ENCODE results near the gene LCN2. TPM values are rescaled to one million over a fixed set of nuclear protein-coding genes. Genes with fewer than 3 reads are reported as not detected.

LCN2 gene
- total RNA-seq, 1 experiment from 2014 or later = not detected

DNA sequence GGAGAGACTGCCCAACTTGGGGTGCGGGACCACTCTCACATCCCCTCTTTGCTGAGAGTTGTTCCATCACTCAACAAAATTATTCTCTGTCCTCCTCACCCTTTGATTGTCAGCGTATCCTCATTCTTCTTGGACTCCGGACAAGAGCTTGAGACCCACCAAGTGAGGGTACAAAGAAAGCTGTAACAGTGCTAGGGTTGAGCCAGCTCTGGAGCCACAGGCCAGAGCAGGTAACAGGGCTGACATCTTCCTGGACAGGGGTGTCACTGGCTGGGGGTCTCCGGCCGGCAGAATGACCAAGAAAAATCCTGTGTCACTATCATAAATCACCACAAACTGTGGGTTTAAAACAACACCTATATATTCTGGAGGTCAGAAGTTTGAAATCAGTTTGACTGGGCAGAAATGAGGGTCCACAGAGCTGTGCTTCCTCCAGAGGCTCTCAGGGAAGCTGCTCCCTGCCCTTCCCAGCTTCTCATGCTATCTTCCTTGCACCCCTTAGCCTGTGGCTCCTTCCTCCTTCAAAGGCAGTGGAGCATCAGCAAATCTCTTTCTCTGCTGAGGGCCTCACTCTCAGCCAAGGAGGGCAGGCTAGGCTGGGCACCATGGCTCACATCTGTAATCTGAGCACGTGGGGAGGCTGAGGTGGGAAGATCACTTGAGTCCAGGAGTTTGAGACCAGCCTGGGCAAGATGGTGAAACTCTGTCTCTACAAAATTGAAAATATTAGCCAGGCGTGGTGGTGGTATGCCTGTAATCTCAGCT lies 6.7 kb downstream of the LCN2 start:
- H3K36me3 ChIP-seq (ENCODE audit: insufficient read depth, low read length) = no peaks in the 10 kb centered on the region
- H2AFZ ChIP-seq (ENCODE audit: low read length) = no peak overlapping the region
- no peak overlapping the region for H3K9ac ChIP-seq (ENCODE audit: low read length)
- H3K4me1 ChIP-seq (ENCODE audit: low read length) = peaks cover 7% of the 10 kb centered on the region
- H3K79me2 ChIP-seq (ENCODE audit: low read length) = peaks cover 2% of the 10 kb centered on the region
- no peaks in the 10 kb centered on the region for H4K20me1 ChIP-seq (ENCODE audit: insufficient read depth, low read depth, low read length)
- no peaks in the 10 kb centered on the region for H3K27me3 ChIP-seq (ENCODE audit: low read length)
- H3K4me3 ChIP-seq (ENCODE audit: low read length) = no peak overlapping the region
- H3K27ac ChIP-seq (ENCODE audit: low read length) = no peak overlapping the region
- no peaks in the 10 kb centered on the region for H3K9me3 ChIP-seq (ENCODE audit: low read length)
- no peaks in the 10 kb centered on the region for H3K9me2 ChIP-seq (replicated peaks; ENCODE audit: insufficient read depth, low read length)
- no peak overlapping the region for H3K4me2 ChIP-seq (ENCODE audit: low read depth, low read length, poor library complexity, severe bottlenecking)
- DNase-seq = no peak

DNA sequence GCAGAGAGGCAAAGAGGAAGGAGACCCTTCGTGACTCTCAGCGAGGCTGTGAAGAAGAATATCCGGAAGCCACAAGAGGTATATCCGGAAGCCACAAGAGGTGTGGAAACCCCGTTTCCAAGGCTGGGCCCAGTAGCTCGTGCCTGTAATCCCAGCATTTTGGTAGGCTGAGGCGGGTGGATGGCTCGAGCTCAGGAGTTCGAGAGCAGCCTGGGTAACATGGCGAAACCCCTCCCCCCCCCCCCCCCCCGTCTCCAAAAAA lies 10.2 kb downstream of the LCN2 start:
- Histone ChIP-seq H3K36me3 (ENCODE audit: insufficient read depth, low read length) (no peaks in the 10 kb centered on the region), H3K9me3 (ENCODE audit: low read length) (no peaks in the 10 kb centered on the region), H3K79me2 (ENCODE audit: low read length) (peaks cover 14% of the 10 kb centered on the region), H3K4me1 (ENCODE audit: low read length) (peaks cover 13% of the 10 kb centered on the region), H3K4me2 (ENCODE audit: low read depth, low read length, poor library complexity, severe bottlenecking) (peak overlapping the region; percentile 100), H3K27ac (ENCODE audit: low read length) (no peak overlapping the region), H3K9ac (ENCODE audit: low read length) (peak overlapping the region; percentile 73), H3K4me3 (ENCODE audit: low read length) (peak overlapping the region; percentile 68), H2AFZ (ENCODE audit: low read length) (peak overlapping the region; percentile 94; the same call in 1 of the 2 replicates), H3K9me2 (replicated peaks; ENCODE audit: insufficient read depth, low read length) (no peaks in the 10 kb centered on the region), H4K20me1 (ENCODE audit: insufficient read depth, low read depth, low read length) (no peaks in the 10 kb centered on the region), H3K27me3 (ENCODE audit: low read length) (no peaks in the 10 kb centered on the region)
- DNase-seq = peak; percentile 51

DNA sequence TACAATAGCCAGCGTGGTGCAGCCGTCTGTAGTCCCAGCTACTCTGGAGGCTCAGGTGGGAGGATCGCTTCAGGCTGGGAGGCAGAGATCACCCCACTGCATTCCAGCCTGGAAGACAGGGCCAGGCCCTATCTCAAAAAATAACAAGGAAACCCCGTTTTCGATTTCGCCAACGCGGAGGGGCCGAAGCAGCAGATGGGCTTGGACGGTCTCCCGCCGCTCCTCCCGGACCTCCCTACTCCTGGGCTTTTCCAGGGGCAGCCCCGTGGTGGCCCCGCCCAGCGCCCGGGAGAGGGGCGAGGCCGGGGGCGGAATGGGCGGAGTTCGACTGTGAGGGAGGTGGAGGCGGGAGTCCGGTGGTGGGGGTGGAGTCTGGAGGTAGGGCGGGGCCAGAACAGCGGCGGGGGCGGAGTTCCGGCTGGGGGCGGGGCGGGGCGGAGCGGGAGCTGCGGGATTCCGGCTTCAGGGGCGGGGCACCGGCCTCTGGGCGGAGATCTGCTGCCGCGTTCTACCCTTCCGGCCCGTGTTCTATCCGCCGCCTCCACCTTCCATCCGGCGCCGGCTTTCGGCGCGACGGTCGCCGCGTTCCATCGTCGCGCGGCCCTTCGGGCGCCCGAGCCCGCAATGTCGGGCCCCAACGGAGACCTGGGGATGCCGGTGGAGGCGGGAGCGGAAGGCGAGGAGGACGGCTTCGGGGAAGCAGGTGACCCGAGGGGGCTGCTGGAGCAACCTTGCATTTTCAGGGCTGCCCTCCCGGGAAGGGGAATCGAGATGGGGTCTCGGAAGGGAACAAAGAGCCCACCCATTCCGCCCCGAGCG lies 10.7 kb downstream of the LCN2 start, which contains the start of gene BBLN:
Gene BBLN, plus strand, starts transcription at position 482 of the 819 bp plus-strand sequence. Its CDS starts 143 bp downstream, at position 625.
- Histone ChIP-seq H3K9me3 (ENCODE audit: low read length) (no peaks in the 10 kb centered on the region), H3K27me3 (ENCODE audit: low read length) (no peaks in the 10 kb centered on the region), H3K36me3 (ENCODE audit: insufficient read depth, low read length) (no peaks in the 10 kb centered on the region), H4K20me1 (ENCODE audit: insufficient read depth, low read depth, low read length) (no peaks in the 10 kb centered on the region), H3K9me2 (replicated peaks; ENCODE audit: insufficient read depth, low read length) (no peaks in the 10 kb centered on the region), H3K4me2 (ENCODE audit: low read depth, low read length, poor library complexity, severe bottlenecking) (peak within 1 kb of the TSS; percentile 100), H3K79me2 (ENCODE audit: low read length) (peaks cover 14% of the 10 kb centered on the region), H3K4me3 (ENCODE audit: low read length) (peak within 1 kb of the TSS; percentile 99), H3K9ac (ENCODE audit: low read length) (peak within 1 kb of the TSS; percentile 100), H3K27ac (ENCODE audit: low read length) (no peak within 1 kb of the TSS), H2AFZ (ENCODE audit: low read length) (peak within 1 kb of the TSS; percentile 94), H3K4me1 (ENCODE audit: low read length) (peaks cover 13% of the 10 kb centered on the region)
- peak; percentile 97 for DNase-seq

DNA sequence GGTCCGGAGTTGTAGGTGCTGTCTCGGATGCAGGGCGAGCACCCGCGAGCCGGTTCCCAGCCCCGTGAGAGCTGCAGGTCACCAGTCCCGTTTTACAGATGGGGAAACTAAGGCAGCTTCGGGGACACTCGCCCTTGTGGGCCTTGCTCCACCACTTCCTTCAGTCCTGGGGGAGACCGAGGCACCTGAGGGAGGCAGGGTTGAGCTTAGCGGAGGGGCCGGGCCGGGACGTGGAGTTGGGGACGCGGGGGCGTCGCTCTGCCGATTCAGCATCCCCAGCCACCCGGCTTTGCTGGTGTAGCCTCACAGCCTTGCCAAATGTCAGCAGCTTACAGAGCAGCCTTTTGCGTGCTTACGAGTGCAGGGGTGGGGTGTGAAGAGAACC lies 11.3 kb downstream of the LCN2 start:
- H3K4me2 ChIP-seq (ENCODE audit: low read depth, low read length, poor library complexity, severe bottlenecking) = peak overlapping the region; percentile 100
- DNase-seq = peak; percentile 75
- H3K9me2 ChIP-seq (replicated peaks; ENCODE audit: insufficient read depth, low read length) = no peaks in the 10 kb centered on the region
- no peaks in the 10 kb centered on the region for H3K9me3 ChIP-seq (ENCODE audit: low read length)
- H3K79me2 ChIP-seq (ENCODE audit: low read length) = peaks cover 14% of the 10 kb centered on the region
- no peaks in the 10 kb centered on the region for H3K27me3 ChIP-seq (ENCODE audit: low read length)
- no peak overlapping the region for H3K27ac ChIP-seq (ENCODE audit: low read length)
- H3K4me1 ChIP-seq (ENCODE audit: low read length) = peaks cover 13% of the 10 kb centered on the region
- peak overlapping the region; percentile 100 for H3K9ac ChIP-seq (ENCODE audit: low read length)
- peak overlapping the region; percentile 99 for H3K4me3 ChIP-seq (ENCODE audit: low read length)
- no peaks in the 10 kb centered on the region for H4K20me1 ChIP-seq (ENCODE audit: insufficient read depth, low read depth, low read length)
- H2AFZ ChIP-seq (ENCODE audit: low read length) = peak overlapping the region; percentile 84
- no peaks in the 10 kb centered on the region for H3K36me3 ChIP-seq (ENCODE audit: insufficient read depth, low read length)

DNA sequence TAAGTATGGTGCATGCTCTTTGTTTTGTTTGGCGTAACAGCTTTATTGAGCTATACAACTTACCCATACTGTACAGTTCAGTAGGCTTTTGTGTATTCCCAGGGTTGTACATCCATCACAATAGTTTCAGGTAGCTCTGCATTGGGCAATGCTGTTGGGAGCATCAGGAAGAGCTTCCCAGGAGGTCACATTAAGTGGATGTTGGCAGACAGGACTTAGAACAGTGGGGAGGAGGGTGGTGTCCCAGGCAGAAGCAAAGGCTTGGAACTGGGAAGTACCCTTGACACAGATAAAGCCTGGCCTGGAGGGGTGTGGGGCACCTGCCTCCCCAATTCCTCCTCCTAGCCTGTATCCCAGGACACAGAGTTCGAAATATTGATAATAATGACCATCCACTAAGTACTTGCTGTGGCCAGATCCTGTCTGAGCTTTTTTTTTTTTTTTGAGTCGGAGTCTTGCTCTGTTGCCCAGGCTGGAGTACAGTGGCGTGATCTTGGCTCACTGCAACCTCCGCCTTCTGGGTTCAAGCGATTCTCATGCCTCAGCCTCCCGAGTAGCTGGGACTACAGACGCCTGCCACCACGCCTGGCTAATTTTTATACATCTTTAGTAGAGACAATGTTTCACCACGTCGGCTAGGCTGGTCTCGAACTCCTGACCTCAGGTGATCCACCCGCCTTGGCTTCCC lies 12.1 kb downstream of the LCN2 start:
- no peak for DNase-seq
- no peaks in the 10 kb centered on the region for H3K9me3 ChIP-seq (ENCODE audit: low read length)
- peaks cover 13% of the 10 kb centered on the region for H3K4me1 ChIP-seq (ENCODE audit: low read length)
- peak overlapping the region; percentile 100 for H3K4me2 ChIP-seq (ENCODE audit: low read depth, low read length, poor library complexity, severe bottlenecking)
- H3K9ac ChIP-seq (ENCODE audit: low read length) = peak overlapping the region; percentile 100
- peak overlapping the region; percentile 99 for H3K4me3 ChIP-seq (ENCODE audit: low read length)
- H2AFZ ChIP-seq (ENCODE audit: low read length) = no peak overlapping the region
- H3K79me2 ChIP-seq (ENCODE audit: low read length) = peaks cover 14% of the 10 kb centered on the region
- H3K36me3 ChIP-seq (ENCODE audit: insufficient read depth, low read length) = no peaks in the 10 kb centered on the region
- H3K27me3 ChIP-seq (ENCODE audit: low read length) = no peaks in the 10 kb centered on the region
- H3K9me2 ChIP-seq (replicated peaks; ENCODE audit: insufficient read depth, low read length) = no peaks in the 10 kb centered on the region
- no peak overlapping the region for H3K27ac ChIP-seq (ENCODE audit: low read length)
- no peaks in the 10 kb centered on the region for H4K20me1 ChIP-seq (ENCODE audit: insufficient read depth, low read depth, low read length)

DNA sequence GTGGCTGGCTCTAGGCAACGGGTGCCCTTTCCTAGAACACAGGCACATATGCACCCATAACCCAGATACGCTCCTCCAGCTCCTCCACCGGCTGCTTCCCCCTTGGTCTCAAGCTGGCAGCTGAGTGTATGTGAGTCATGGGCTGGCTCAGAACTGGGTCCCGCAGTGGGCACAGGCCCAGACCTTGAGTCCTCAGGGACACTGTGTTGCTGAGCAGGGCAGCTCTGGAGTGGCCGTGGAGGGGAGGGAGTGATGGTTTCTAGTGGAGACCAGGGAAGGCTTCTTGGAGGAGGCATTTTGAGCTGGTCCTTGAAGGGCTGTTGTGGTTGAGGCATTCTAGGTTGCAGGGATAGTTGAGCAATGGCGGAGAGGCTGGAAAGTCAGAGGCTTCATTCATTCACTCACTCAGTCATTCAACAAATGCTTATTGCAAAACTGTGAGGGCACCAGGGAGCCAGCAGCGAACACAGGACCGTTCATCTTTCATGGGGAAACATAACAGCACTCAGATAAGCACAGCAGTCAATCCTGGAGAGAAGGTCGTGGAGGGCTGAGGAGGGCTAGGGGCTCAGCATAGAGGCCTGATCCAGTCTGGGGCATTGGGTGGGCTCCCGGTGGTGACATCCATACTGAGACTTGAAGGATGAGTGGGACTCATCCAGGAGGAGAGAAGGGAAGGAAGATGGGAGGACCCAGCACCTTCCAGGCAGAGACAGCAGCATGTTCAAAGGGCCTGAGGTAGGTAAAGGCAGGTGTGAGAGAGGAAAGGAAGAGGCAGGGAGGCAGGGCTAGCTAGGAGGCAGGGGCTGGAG lies 13.2 kb downstream of the LCN2 start:
- H3K27ac ChIP-seq (ENCODE audit: low read length) = no peak overlapping the region
- no peak overlapping the region for H2AFZ ChIP-seq (ENCODE audit: low read length)
- 0 out of 2 replicates have a peak, but pooled peaks cover 3% of the 10 kb centered on the region for H3K36me3 ChIP-seq (ENCODE audit: insufficient read depth, low read length)
- peaks cover 13% of the 10 kb centered on the region for H3K4me1 ChIP-seq (ENCODE audit: low read length)
- no peaks in the 10 kb centered on the region for H3K27me3 ChIP-seq (ENCODE audit: low read length)
- no peaks in the 10 kb centered on the region for H3K9me3 ChIP-seq (ENCODE audit: low read length)
- H3K9ac ChIP-seq (ENCODE audit: low read length) = no peak overlapping the region
- H3K9me2 ChIP-seq (replicated peaks; ENCODE audit: insufficient read depth, low read length) = no peaks in the 10 kb centered on the region
- no peak for DNase-seq
- no peaks in the 10 kb centered on the region for H4K20me1 ChIP-seq (ENCODE audit: insufficient read depth, low read depth, low read length)
- peaks cover 14% of the 10 kb centered on the region for H3K79me2 ChIP-seq (ENCODE audit: low read length)
- no peak overlapping the region for H3K4me2 ChIP-seq (ENCODE audit: low read depth, low read length, poor library complexity, severe bottlenecking)
- no peak overlapping the region for H3K4me3 ChIP-seq (ENCODE audit: low read length)

DNA sequence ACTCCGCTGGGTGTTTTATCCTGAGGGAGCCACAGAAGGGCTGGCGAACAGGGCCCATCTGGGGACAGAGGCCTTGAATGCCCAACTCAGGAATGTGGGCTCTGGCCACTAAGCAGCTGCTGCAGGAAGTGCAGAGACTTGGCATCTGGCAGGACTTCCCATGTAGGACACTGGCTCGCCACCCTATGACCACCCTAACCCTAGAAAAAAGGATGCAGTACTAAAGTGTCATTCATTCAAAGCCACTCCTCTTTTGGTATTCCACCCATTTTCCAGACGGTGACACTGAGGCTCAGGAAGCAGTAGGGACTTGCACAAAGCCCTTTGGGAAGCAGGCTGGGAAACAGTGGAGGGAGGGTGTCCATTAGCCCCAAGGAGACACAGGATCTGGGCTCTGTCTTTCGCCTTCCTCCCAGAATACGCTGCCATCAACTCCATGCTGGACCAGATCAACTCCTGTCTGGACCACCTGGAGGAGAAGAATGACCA lies 13.8 kb downstream of the LCN2 start:
- H2AFZ ChIP-seq (ENCODE audit: low read length) = no peak overlapping the region
- peaks cover 14% of the 10 kb centered on the region for H3K79me2 ChIP-seq (ENCODE audit: low read length)
- H3K9me3 ChIP-seq (ENCODE audit: low read length) = no peaks in the 10 kb centered on the region
- H3K9me2 ChIP-seq (replicated peaks; ENCODE audit: insufficient read depth, low read length) = no peaks in the 10 kb centered on the region
- peaks cover 13% of the 10 kb centered on the region for H3K4me1 ChIP-seq (ENCODE audit: low read length)
- H3K27ac ChIP-seq (ENCODE audit: low read length) = no peak overlapping the region
- H3K9ac ChIP-seq (ENCODE audit: low read length) = no peak overlapping the region
- no peaks in the 10 kb centered on the region for H3K27me3 ChIP-seq (ENCODE audit: low read length)
- no peak overlapping the region for H3K4me2 ChIP-seq (ENCODE audit: low read depth, low read length, poor library complexity, severe bottlenecking)
- 0 out of 2 replicates have a peak, but pooled peaks cover 5% of the 10 kb centered on the region for H3K36me3 ChIP-seq (ENCODE audit: insufficient read depth, low read length)
- DNase-seq = no peak
- no peak overlapping the region for H3K4me3 ChIP-seq (ENCODE audit: low read length)
- no peaks in the 10 kb centered on the region for H4K20me1 ChIP-seq (ENCODE audit: insufficient read depth, low read depth, low read length)

Data from Karpas-422 (cell line).